K562 (cell line): ENCODE data around the gene PRKAA1. TPM values are rescaled to one million over a fixed set of nuclear protein-coding genes. Genes with fewer than 3 reads are reported as not detected.

ENCODE experiments used
- ETV6 ChIP-seq, 3 experiments: fragments of 150-350 bp in 1 of 3; sonication (generic) in 1 of 3; formaldehyde crosslinking in 1 of 3; IDR thresholded peaks; 2 replicates each; pipeline versions ENCODE4 v1.6.1 to v1.8.0; 2014 to 2022; ENCODE audit warnings: borderline replicate concordance in 2 of 3, low read depth in 2 of 3, antibody characterized with exemption in 1 of 3, low read length in 1 of 3, mild to moderate bottlenecking in 1 of 3, missing genetic modification reagents in 1 of 3
- GTF2A2 ChIP-seq: IDR thresholded peaks from 2 replicates; pipeline ENCODE4 v1.6.1; 2016; ENCODE audit warnings: mild to moderate bottlenecking, missing genetic modification characterization, missing compliant biosample characterization
- GTF2F1 ChIP-seq: IDR thresholded peaks from 2 replicates; pipeline ENCODE4 v1.6.1; 2011; ENCODE audit warnings: low read depth, low read length, improper control_type of control experiment
- MEF2A ChIP-seq: IDR thresholded peaks from 2 replicates; pipeline ENCODE4 v1.6.1; 2011; ENCODE audit warnings: low read depth, mild to moderate bottlenecking, low read length, moderate library complexity; ENCODE audit not compliant: control insufficient read depth
- MYNN ChIP-seq, 2 experiments: sonication (generic); formaldehyde crosslinking in 1 of 2; IDR thresholded peaks; 2 replicates each; pipeline versions ENCODE4 v1.5.0 to v1.6.1; 2016 to 2020; ENCODE audit warnings: antibody characterized with exemption in 1 of 2, missing genetic modification reagents in 1 of 2
- PTBP1 ChIP-seq: fragments of 200-400 bp; formaldehyde crosslinking; IDR thresholded peaks from 2 replicates; pipeline ENCODE4 v1.6.1; 2017; ENCODE audit warnings: low read depth, low read length
- SNRNP70 ChIP-seq: fragments of 200-400 bp; formaldehyde crosslinking; optimal IDR thresholded peaks from 2 replicates; pipeline ENCODE3; 2017; ENCODE audit warnings: low read depth, low read length
- STAT5A ChIP-seq: IDR thresholded peaks from 2 replicates; pipeline ENCODE4 v1.6.1; 2012; ENCODE audit warnings: low read length, inconsistent platforms, borderline replicate concordance
- U2AF1 ChIP-seq: fragments of 200-400 bp; formaldehyde crosslinking; optimal IDR thresholded peaks from 2 replicates; pipeline ENCODE3; 2017; ENCODE audit warnings: mild to moderate bottlenecking, low read depth, low read length, moderate library complexity
- YBX1 ChIP-seq: fragments of 450-650 bp; IDR thresholded peaks from 2 replicates; pipeline ENCODE4 v1.7.1; 2016; ENCODE audit warnings: mild to moderate bottlenecking
- ZSCAN32 ChIP-seq: fragments of 450-650 bp; formaldehyde crosslinking; IDR thresholded peaks from 2 replicates; pipeline ENCODE4 v1.4.0; 2020; ENCODE audit warnings: mild to moderate bottlenecking, moderate library complexity
- polyA plus RNA-seq, 8 experiments: library from polyadenylated mRNA; depleted of rRNA in 4 of 8; stranded (reverse) in 5 of 8; unstranded in 3 of 8; fragments of >200 nt; fragmentation: Nextera tagmentation in 2 of 8; fragmentation: Illumina TruSeq in 1 of 8; extraction: Ambion mirVana in 2 of 8; extraction: Trizol in 1 of 8; gene quantifications; 2 replicates each; pipeline versions ENCODE4 v1.2.1 to v1.2.3, GENCODE V29; 2011 to 2014; ENCODE audit warnings: inconsistent platforms in 1 of 8, missing spikeins in 1 of 8
- total RNA-seq, 7 experiments: library from RNA; depleted of rRNA in 6 of 7; stranded (reverse); fragments of >200 nt in 6 of 7; fragmentation: Illumina TruSeq in 2 of 7; extraction: Trizol in 2 of 7; gene quantifications; 2 replicates each; pipeline versions ENCODE4 v1.2.1 to v1.2.3, GENCODE V29; 2011 to 2021; ENCODE audit warnings: low replicate concordance in 1 of 7
- TF ChIP-seq, protein P1 (sequence below): fragments of 450-650 bp; IDR thresholded peaks from 2 replicates; pipeline ENCODE4 v1.6.1; 2016; ENCODE audit warnings: mild to moderate bottlenecking, moderate library complexity
- TF ChIP-seq, protein P2 (sequence below): sonication (generic); formaldehyde crosslinking; IDR thresholded peaks from 2 replicates; pipeline ENCODE4 v1.8.1; 2022; ENCODE audit warnings: missing genetic modification reagents

Gene PRKAA1
- total and polyA plus RNA-seq, 9 of the 15 experiments (the other 6 are each of a cell fraction or from before 2014, with no cell fraction given) = 24.5 to 84.0 (median 51.4) TPM

DNA sequence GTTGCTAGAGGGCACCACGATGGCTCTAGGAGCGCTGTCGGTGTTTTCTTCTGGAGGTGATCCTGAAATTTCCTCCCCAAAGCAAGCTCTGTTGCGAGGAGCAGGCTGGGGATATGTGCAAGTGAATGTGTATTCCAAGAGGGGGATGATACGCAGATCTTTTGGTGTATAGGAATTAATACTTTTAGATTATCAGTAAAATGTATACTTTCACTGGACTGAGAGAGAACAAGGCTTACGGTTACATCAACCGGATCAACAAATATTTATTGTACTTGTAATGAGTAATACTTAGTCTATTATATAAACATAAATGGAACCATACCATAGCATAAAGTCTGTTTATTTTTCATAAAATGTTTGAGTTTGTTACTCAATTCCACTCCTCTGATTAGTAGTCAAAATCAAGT, 632 bp upstream of the PRKAA1 start (continued):
- TF ChIP-seq, protein P1, sequence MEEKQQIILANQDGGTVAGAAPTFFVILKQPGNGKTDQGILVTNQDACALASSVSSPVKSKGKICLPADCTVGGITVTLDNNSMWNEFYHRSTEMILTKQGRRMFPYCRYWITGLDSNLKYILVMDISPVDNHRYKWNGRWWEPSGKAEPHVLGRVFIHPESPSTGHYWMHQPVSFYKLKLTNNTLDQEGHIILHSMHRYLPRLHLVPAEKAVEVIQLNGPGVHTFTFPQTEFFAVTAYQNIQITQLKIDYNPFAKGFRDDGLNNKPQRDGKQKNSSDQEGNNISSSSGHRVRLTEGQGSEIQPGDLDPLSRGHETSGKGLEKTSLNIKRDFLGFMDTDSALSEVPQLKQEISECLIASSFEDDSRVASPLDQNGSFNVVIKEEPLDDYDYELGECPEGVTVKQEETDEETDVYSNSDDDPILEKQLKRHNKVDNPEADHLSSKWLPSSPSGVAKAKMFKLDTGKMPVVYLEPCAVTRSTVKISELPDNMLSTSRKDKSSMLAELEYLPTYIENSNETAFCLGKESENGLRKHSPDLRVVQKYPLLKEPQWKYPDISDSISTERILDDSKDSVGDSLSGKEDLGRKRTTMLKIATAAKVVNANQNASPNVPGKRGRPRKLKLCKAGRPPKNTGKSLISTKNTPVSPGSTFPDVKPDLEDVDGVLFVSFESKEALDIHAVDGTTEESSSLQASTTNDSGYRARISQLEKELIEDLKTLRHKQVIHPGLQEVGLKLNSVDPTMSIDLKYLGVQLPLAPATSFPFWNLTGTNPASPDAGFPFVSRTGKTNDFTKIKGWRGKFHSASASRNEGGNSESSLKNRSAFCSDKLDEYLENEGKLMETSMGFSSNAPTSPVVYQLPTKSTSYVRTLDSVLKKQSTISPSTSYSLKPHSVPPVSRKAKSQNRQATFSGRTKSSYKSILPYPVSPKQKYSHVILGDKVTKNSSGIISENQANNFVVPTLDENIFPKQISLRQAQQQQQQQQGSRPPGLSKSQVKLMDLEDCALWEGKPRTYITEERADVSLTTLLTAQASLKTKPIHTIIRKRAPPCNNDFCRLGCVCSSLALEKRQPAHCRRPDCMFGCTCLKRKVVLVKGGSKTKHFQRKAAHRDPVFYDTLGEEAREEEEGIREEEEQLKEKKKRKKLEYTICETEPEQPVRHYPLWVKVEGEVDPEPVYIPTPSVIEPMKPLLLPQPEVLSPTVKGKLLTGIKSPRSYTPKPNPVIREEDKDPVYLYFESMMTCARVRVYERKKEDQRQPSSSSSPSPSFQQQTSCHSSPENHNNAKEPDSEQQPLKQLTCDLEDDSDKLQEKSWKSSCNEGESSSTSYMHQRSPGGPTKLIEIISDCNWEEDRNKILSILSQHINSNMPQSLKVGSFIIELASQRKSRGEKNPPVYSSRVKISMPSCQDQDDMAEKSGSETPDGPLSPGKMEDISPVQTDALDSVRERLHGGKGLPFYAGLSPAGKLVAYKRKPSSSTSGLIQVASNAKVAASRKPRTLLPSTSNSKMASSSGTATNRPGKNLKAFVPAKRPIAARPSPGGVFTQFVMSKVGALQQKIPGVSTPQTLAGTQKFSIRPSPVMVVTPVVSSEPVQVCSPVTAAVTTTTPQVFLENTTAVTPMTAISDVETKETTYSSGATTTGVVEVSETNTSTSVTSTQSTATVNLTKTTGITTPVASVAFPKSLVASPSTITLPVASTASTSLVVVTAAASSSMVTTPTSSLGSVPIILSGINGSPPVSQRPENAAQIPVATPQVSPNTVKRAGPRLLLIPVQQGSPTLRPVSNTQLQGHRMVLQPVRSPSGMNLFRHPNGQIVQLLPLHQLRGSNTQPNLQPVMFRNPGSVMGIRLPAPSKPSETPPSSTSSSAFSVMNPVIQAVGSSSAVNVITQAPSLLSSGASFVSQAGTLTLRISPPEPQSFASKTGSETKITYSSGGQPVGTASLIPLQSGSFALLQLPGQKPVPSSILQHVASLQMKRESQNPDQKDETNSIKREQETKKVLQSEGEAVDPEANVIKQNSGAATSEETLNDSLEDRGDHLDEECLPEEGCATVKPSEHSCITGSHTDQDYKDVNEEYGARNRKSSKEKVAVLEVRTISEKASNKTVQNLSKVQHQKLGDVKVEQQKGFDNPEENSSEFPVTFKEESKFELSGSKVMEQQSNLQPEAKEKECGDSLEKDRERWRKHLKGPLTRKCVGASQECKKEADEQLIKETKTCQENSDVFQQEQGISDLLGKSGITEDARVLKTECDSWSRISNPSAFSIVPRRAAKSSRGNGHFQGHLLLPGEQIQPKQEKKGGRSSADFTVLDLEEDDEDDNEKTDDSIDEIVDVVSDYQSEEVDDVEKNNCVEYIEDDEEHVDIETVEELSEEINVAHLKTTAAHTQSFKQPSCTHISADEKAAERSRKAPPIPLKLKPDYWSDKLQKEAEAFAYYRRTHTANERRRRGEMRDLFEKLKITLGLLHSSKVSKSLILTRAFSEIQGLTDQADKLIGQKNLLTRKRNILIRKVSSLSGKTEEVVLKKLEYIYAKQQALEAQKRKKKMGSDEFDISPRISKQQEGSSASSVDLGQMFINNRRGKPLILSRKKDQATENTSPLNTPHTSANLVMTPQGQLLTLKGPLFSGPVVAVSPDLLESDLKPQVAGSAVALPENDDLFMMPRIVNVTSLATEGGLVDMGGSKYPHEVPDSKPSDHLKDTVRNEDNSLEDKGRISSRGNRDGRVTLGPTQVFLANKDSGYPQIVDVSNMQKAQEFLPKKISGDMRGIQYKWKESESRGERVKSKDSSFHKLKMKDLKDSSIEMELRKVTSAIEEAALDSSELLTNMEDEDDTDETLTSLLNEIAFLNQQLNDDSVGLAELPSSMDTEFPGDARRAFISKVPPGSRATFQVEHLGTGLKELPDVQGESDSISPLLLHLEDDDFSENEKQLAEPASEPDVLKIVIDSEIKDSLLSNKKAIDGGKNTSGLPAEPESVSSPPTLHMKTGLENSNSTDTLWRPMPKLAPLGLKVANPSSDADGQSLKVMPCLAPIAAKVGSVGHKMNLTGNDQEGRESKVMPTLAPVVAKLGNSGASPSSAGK = no peak
- 0 out of 2 replicates have a peak, but pooled peaks have one; percentile 6 for TF ChIP-seq GTF2F1
- TF ChIP-seq U2AF1 = no peak
- 0 out of 2 replicates have a peak, but pooled peaks have one; percentile 8 for TF ChIP-seq STAT5A
- no peak for TF ChIP-seq GTF2A2 (tag)
- peak; percentile 77 for TF ChIP-seq MYNN (IDR thresholded peaks at IDR 0.05)
- no peak for TF ChIP-seq MYNN (CRISPR knock-in tag; IDR thresholded peaks at IDR 0.05)
- no peak for TF ChIP-seq ZSCAN32 (CRISPR knock-in tag)
- TF ChIP-seq YBX1 = no peak
- no peak for TF ChIP-seq MEF2A
- no peak for TF ChIP-seq SNRNP70
- no peak for TF ChIP-seq PTBP1
- TF ChIP-seq, protein P2, sequence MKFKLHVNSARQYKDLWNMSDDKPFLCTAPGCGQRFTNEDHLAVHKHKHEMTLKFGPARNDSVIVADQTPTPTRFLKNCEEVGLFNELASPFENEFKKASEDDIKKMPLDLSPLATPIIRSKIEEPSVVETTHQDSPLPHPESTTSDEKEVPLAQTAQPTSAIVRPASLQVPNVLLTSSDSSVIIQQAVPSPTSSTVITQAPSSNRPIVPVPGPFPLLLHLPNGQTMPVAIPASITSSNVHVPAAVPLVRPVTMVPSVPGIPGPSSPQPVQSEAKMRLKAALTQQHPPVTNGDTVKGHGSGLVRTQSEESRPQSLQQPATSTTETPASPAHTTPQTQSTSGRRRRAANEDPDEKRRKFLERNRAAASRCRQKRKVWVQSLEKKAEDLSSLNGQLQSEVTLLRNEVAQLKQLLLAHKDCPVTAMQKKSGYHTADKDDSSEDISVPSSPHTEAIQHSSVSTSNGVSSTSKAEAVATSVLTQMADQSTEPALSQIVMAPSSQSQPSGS (CRISPR knock-in tag) = no peak
- TF ChIP-seq ETV6 (IDR thresholded peaks at IDR 0.05; ENCODE audit: borderline replicate concordance in 1 of 2, low read depth in 2 of 2, low read length in 1 of 2) = no peak
- no peak for TF ChIP-seq ETV6 (CRISPR knock-in tag; IDR thresholded peaks at IDR 0.05; ENCODE audit: borderline replicate concordance)
